LNCaP clone FGC (cell line): ENCODE results near the gene ADGRG7.

Experiments
- DNase-seq: peaks from one replicate; pipeline ENCODE4 v3.0.0-alpha.2; 2011; ENCODE audit warnings: low read depth
- H3K4me3 ChIP-seq: 2 replicates; pipeline ENCODE4 v1.5.1; 2011; ENCODE audit warnings: mild to moderate bottlenecking, low read depth, low read length, control low read depth
- CTCF ChIP-seq: IDR thresholded peaks from 2 replicates; pipeline ENCODE4 v1.5.1; 2012; ENCODE audit warnings: mild to moderate bottlenecking; ENCODE audit not compliant: control insufficient read depth, insufficient read depth; ENCODE audit errors: extremely low read depth

ADGRG7 gene

DNA sequence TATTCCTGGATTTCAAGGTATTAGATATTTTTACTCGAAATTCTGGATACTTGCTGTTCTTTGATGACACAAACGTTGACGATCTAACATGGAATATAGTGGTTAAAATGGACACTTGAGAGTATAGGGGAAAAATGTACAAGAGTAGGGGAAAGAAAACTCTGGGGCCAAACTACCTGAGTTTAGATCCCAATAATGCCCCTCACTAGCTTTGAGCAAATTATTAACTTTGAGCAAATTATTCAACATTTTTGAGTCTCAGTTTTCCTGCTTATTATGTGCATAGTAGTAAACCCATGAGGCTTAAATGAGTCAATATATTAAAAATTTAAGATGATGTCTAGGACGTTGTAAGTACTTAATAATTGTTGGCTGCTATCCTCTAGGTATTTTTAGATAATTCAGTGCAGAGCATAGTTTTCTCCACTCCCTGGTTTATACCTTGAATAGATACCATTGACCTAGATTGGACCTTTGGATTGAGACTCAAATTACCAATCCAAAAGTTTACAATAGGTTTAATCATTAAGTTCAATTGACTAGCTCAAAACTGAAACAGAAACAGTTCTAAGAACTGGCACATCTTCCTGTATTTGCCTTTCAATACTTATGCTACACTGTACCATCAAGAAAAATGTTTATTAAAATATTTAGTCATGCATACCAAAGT, 4.5 kb downstream of the ADGRG7 start:
- DNase-seq = no peak
- H3K4me3 ChIP-seq = no peak overlapping the region
- no peak for TF ChIP-seq CTCF

DNA sequence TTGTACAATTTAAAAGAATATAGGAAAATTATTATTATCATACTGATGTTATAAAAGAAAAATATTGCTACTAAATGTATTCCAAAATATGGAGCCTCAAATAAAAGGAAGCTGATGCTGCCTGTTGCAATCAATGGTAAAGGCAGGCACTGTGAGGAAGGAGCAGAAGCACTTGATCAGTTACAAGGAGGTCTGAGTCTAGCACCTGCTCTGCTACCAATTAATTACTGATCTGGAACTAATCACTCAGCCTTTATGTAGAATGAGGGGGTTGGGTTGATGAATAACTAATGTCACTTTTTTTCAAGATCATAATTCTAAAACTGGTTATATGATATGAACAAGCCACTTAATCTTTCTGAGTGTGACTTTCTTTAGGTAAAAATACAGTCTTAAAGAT, 5.5 kb downstream of the ADGRG7 start:
- H3K4me3 ChIP-seq = no peak overlapping the region
- no peak for TF ChIP-seq CTCF
- no peak for DNase-seq

DNA sequence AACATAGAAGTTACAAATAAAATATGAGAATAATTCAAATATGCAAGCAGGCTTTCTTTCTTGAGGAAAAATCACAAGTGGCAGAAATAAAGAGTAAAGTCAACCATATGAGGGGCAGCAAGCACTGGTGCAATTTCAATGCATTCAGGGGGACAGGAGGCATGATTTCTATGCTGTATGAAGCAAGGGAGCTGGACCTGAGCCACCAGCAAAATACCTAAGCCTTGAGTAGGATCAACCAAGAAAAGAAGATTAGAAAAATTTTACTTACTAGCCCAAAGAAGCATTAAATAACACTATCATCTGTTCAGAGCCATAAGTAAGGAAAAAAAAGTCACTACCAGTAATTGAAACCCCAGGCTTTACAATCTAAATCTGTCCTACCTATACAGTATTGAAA, 6.3 kb downstream of the ADGRG7 start:
- DNase-seq = no peak
- no peak for TF ChIP-seq CTCF
- no peak overlapping the region for H3K4me3 ChIP-seq

DNA sequence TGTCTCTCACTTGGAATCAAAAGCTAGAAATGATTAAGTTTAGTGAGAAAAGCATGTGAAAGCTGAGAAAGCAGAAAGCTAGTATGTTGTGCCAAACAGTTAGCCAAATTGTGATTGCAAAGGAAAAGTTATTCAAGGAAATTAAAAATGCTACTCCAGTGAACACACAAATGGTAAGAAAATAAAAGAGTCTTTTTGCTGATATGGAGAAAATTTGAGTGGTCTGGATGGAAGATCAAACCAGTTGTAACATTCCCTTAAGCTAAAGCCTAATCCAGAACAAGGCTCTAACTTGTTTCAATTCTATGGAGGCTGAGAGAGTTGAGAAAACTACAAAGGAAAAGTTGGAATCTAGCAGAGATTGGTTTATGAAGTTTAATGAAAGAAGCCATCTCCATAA, 11.8 kb downstream of the ADGRG7 start:
- DNase-seq = no peak
- no peak overlapping the region for H3K4me3 ChIP-seq
- TF ChIP-seq CTCF = no peak

GRCh38 chr3:100627491-100627890, 18.1 kb downstream of the ADGRG7 start:
- DNase-seq = no peak
- no peak overlapping the region for H3K4me3 ChIP-seq
- TF ChIP-seq CTCF = no peak

DNA sequence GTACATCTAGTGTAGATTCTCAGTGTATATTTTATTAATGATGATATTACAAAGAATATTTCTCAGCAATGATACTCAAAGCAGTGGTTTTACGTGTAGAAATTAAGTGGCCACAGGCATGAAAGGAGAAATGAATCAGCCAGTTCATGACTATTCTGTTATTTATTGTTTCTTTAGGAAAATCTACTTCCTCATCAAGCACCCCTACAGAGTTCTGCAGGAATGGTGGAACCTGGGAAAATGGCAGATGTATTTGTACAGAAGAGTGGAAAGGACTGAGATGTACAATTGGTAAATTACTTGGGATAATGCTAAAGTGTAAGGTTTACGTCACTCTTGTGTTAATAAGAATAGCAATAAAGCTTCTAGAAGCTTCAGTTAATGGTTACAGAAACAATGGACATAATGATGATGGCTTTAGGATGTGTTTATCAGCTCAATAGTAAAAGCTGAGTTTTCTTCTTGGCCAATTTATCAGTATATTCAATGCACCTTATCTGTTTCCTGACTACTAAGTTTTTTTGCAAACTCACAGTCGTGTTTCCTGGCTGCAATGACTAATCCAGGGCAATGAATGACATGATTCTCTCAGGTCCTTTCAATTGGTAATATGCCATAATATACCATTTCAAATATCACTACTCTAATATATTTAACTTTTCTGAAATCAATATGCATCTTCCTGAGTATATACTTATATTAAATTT, 20.2 kb downstream of the ADGRG7 start:
- no peak for TF ChIP-seq CTCF
- no peak overlapping the region for H3K4me3 ChIP-seq
- no peak for DNase-seq

DNA sequence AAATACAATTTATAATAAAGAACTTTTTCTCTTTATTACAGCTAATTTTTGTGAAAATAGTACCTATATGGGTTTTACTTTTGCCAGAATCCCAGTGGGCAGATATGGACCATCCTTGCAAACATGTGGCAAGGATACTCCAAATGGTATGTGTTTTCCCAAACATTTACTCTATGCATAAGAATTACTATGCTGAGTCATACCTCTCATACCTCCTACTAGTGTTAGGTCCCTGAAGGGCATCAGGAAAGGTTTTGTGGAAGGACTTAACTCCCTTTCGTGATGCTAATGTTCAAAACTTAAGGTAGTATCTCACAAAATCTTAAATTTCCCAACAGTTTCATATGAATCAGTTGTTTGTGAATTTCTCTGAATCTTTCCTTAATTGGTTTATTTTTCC, 21.3 kb downstream of the ADGRG7 start:
- H3K4me3 ChIP-seq = no peak overlapping the region
- no peak for DNase-seq
- no peak for TF ChIP-seq CTCF
